Measurements from ENCODE around the gene SBK2. TPM values are rescaled to one million over a fixed set of nuclear protein-coding genes. Genes with fewer than 3 reads are reported as not detected.

The SBK2 gene
- total RNA-seq, 1 experiment from 2014 or later: 3.5 TPM

DNA sequence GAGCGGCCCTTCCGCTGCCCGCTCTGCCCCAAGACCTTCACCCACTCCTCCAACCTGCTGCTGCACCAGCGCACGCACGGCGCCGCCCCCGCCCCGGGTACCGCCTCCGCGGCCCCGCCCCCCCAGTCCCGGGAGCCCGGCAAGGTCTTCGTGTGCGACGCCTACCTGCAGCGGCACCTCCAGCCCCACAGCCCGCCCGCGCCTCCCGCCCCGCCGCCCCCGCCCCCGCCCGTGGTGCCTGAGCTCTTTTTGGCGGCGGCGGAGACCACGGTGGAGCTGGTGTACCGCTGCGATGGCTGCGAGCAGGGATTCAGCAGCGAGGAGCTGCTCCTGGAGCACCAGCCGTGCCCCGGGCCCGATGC is 55.2 kb downstream of the SBK2 start:
- no TSS peak for BruUV-seq (replicated peaks)
- intact Hi-C loops (cut with micrococcal nuclease; ENCODE audit: unreplicated experiment): no loop called here
- no peaks in the 10 kb centered on the region for H3K36me3 ChIP-seq (ENCODE audit: low read depth)
- H3F3A ChIP-seq (ENCODE audit: insufficient read depth, low read depth): peaks cover 25% of the 10 kb centered on the region; the same call in 1 of the 2 replicates
- H3K27me3 ChIP-seq (ENCODE audit: insufficient read depth, low read depth): no peaks in the 10 kb centered on the region
- TF ChIP-seq, protein P1, sequence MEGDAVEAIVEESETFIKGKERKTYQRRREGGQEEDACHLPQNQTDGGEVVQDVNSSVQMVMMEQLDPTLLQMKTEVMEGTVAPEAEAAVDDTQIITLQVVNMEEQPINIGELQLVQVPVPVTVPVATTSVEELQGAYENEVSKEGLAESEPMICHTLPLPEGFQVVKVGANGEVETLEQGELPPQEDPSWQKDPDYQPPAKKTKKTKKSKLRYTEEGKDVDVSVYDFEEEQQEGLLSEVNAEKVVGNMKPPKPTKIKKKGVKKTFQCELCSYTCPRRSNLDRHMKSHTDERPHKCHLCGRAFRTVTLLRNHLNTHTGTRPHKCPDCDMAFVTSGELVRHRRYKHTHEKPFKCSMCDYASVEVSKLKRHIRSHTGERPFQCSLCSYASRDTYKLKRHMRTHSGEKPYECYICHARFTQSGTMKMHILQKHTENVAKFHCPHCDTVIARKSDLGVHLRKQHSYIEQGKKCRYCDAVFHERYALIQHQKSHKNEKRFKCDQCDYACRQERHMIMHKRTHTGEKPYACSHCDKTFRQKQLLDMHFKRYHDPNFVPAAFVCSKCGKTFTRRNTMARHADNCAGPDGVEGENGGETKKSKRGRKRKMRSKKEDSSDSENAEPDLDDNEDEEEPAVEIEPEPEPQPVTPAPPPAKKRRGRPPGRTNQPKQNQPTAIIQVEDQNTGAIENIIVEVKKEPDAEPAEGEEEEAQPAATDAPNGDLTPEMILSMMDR (conservative IDR thresholded peaks at IDR 0.05): no peak
- no peak for TF ChIP-seq EZH2 (IDR thresholded peaks at IDR 0.05; ENCODE audit: low read depth)
- no peak overlapping the region for H2AFZ ChIP-seq
- peaks cover 29% of the 10 kb centered on the region for H3K79me2 ChIP-seq (ENCODE audit: low read depth)
- no peak overlapping the region for H3K27ac ChIP-seq
- ChIA-PET POLR2A (ENCODE audit: unreplicated experiment) (interaction anchor here (0.6 kb wide), 1 partner anchor 308 kb away, joined by 21 read pairs; no protein-coding TSS in a partner anchor), CTCF (no interaction called here)
- no peaks in the 10 kb centered on the region for H3K9me2 ChIP-seq (ENCODE audit: insufficient read depth)
- no peaks in the 10 kb centered on the region for H3K9me3 ChIP-seq (ENCODE audit: insufficient read depth, low read depth)
- no peak overlapping the region for H3K4me3 ChIP-seq
- DNase-seq: no peak
- H3K4me1 ChIP-seq (replicated peaks; ENCODE audit: insufficient read depth): peaks cover 17% of the 10 kb centered on the region
- H3K4me2 ChIP-seq: no peak overlapping the region
- H4K20me1 ChIP-seq (ENCODE audit: insufficient read depth): peaks cover 27% of the 10 kb centered on the region

DNA sequence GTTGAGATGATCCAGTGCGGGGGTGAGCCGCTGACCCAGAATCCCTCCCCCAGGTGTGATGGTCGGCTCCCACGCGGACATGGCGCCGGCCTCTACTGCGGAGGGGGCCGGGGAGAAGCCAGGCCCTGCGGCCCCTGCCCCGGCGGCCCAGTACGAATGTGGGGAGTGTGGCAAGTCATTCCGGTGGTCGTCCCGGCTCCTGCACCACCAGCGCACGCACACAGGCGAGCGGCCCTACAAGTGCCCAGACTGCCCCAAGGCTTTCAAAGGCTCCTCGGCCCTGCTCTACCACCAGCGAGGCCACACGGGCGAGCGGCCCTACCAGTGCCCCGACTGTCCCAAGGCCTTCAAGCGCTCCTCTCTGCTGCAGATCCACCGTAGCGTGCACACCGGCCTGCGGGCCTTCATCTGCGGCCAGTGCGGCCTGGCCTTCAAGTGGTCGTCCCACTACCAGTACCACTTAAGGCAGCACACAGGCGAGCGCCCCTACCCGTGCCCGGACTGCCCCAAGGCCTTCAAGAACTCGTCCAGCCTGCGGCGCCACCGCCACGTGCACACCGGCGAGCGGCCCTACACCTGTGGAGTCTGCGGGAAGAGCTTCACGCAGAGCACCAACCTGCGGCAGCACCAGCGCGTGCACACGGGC is 55.7 kb downstream of the SBK2 start:
- intact Hi-C loops (cut with micrococcal nuclease; ENCODE audit: unreplicated experiment): no loop called here
- H3K9me3 ChIP-seq (ENCODE audit: insufficient read depth, low read depth): no peaks in the 10 kb centered on the region
- no peaks in the 10 kb centered on the region for H3K9me2 ChIP-seq (ENCODE audit: insufficient read depth)
- H3K4me2 ChIP-seq: no peak overlapping the region
- H3K4me3 ChIP-seq: no peak overlapping the region
- no TSS peak for BruUV-seq (replicated peaks)
- H3K4me1 ChIP-seq (replicated peaks; ENCODE audit: insufficient read depth): peaks cover 16% of the 10 kb centered on the region
- H2AFZ ChIP-seq: no peak overlapping the region
- no peak for DNase-seq
- peaks cover 24% of the 10 kb centered on the region; the same call in 1 of the 2 replicates for H3F3A ChIP-seq (ENCODE audit: insufficient read depth, low read depth)
- H4K20me1 ChIP-seq (ENCODE audit: insufficient read depth): peaks cover 27% of the 10 kb centered on the region
- no peaks in the 10 kb centered on the region for H3K36me3 ChIP-seq (ENCODE audit: low read depth)
- POLR2A ChIA-PET (ENCODE audit: unreplicated experiment): no interaction called here
- TF ChIP-seq EZH2 (IDR thresholded peaks at IDR 0.05; ENCODE audit: low read depth): no peak
- TF ChIP-seq, protein P1 (conservative IDR thresholded peaks at IDR 0.05): no peak
- no peak overlapping the region for H3K27ac ChIP-seq
- H3K27me3 ChIP-seq (ENCODE audit: insufficient read depth, low read depth): no peaks in the 10 kb centered on the region
- peaks cover 29% of the 10 kb centered on the region for H3K79me2 ChIP-seq (ENCODE audit: low read depth)
- CTCF ChIA-PET: no interaction called here

DNA sequence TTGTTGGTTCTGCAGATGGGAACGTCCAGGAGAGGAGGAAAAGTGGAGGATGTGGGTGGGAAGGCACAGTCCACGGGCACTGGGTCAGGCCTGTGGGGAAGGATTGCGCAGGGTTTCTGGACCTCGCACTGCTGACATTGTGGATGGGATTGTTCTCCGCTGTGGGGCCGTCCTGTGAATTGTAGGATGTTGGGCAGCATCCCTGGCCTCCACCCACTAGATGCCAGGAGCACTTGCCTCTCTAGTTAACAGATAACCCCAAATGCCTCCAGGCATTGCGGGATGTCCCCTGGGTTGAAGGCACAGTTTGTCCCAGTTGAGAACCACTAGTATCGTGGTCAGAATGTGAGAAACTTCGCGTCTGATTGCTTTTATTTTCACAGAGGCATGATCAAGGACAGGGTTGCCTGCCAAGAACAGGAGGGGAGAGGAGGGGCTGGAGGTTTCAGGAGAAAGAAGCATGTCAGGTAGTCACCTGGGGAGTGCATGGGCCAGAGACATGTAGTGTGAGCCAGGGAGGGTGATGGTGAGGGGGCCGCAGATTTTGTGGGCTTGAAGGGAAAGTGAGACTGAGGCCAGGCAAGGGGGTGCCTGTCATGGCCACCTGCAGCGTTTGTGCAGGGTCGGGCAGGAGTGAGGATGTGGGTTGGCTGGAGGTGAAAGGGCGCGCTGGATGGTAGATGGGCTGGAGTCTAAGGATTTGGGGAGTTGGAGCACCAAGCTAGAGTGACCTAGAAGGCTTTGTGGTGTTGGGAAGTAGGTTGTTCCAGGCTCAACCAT is 57.3 kb downstream of the SBK2 start:
- peaks cover 39% of the 10 kb centered on the region for H3F3A ChIP-seq (ENCODE audit: insufficient read depth, low read depth)
- no peak overlapping the region for H3K4me3 ChIP-seq
- peaks cover 28% of the 10 kb centered on the region for H3K4me1 ChIP-seq (replicated peaks; ENCODE audit: insufficient read depth)
- H2AFZ ChIP-seq: no peak overlapping the region
- H3K27me3 ChIP-seq (ENCODE audit: insufficient read depth, low read depth): no peaks in the 10 kb centered on the region
- no peak for DNase-seq
- POLR2A ChIA-PET (ENCODE audit: unreplicated experiment): no interaction called here
- CTCF ChIA-PET: interaction anchor here (0.6 kb wide), 1 partner anchor 11 kb away, joined by 6 read pairs; no protein-coding TSS in a partner anchor
- BruUV-seq (replicated peaks): no TSS peak
- no peak overlapping the region for H3K27ac ChIP-seq
- TF ChIP-seq, protein P1 (conservative IDR thresholded peaks at IDR 0.05): no peak
- TF ChIP-seq EZH2 (IDR thresholded peaks at IDR 0.05; ENCODE audit: low read depth): no peak
- H3K9me2 ChIP-seq (ENCODE audit: insufficient read depth): no peaks in the 10 kb centered on the region
- H3K4me2 ChIP-seq: no peak overlapping the region
- H3K79me2 ChIP-seq (ENCODE audit: low read depth): peaks cover 29% of the 10 kb centered on the region
- H3K9me3 ChIP-seq (ENCODE audit: insufficient read depth, low read depth): no peaks in the 10 kb centered on the region
- peaks cover 27% of the 10 kb centered on the region for H4K20me1 ChIP-seq (ENCODE audit: insufficient read depth)
- H3K36me3 ChIP-seq (ENCODE audit: low read depth): no peaks in the 10 kb centered on the region
- intact Hi-C loops (cut with micrococcal nuclease; ENCODE audit: unreplicated experiment): loop anchor here (5.0 to 10.0 kb wide), 5 partner anchors 68 to 1292 kb away; partner anchors contain the start of genes LENG9, MBOAT7, RDH13 and SBK3

Data from PC-9 (cell line).